Measurements from ENCODE around the gene NOL4L. TPM values are rescaled to one million over a fixed set of nuclear protein-coding genes. Genes with fewer than 3 reads are reported as not detected.
"Not testable (repeated sequence)": the region's sequence is repeated elsewhere in the genome, so short reads cannot be mapped to it uniquely, and the experiment has no call there.

The NOL4L gene
- total RNA-seq, 1 experiment from 2014 or later = 40.9 TPM

GRCh38 chr20:32580970-32581838 lies 3.9 kb downstream of the NOL4L start:
- BruUV-seq (replicated peaks) = no TSS peak
- intact Hi-C loops (cut with micrococcal nuclease; ENCODE audit: unreplicated experiment) = no loop called here
- H4K20me1 ChIP-seq (ENCODE audit: insufficient read depth) = 0 out of 2 replicates have a peak, but pooled peaks cover 9% of the 10 kb centered on the region
- no peak for DNase-seq
- no peak overlapping the region for H3K4me3 ChIP-seq
- ChIA-PET POLR2A (ENCODE audit: unreplicated experiment) (interaction anchor here (0.6 kb wide), 1 partner anchor 97 kb away, joined by 9 read pairs; no protein-coding TSS in a partner anchor), CTCF (no interaction called here)
- H3F3A ChIP-seq (ENCODE audit: insufficient read depth, low read depth) = peaks cover 30% of the 10 kb centered on the region
- peaks cover 11% of the 10 kb centered on the region; the same call in 1 of the 2 replicates for H3K79me2 ChIP-seq (ENCODE audit: low read depth)
- H3K36me3 ChIP-seq (ENCODE audit: low read depth) = no peaks in the 10 kb centered on the region
- no peaks in the 10 kb centered on the region for H3K4me1 ChIP-seq (replicated peaks; ENCODE audit: insufficient read depth)
- no peak overlapping the region for H2AFZ ChIP-seq
- H3K4me2 ChIP-seq = no peak overlapping the region
- TF ChIP-seq EZH2 (IDR thresholded peaks at IDR 0.05; ENCODE audit: low read depth) (no peak), CTCF (conservative IDR thresholded peaks at IDR 0.05) (no peak)
- H3K27ac ChIP-seq = no peak overlapping the region
- H3K9me3 ChIP-seq (ENCODE audit: insufficient read depth, low read depth) = no peaks in the 10 kb centered on the region
- no peaks in the 10 kb centered on the region for H3K9me2 ChIP-seq (ENCODE audit: insufficient read depth)
- H3K27me3 ChIP-seq (ENCODE audit: insufficient read depth, low read depth) = no peaks in the 10 kb centered on the region

- Histone ChIP-seq H3F3A (ENCODE audit: insufficient read depth, low read depth) (peaks cover 32% of the 10 kb centered on the region), H3K27ac (no peak overlapping the region), H3K9me3 (ENCODE audit: insufficient read depth, low read depth) (no peaks in the 10 kb centered on the region), H3K27me3 (ENCODE audit: insufficient read depth, low read depth) (no peaks in the 10 kb centered on the region), H3K79me2 (ENCODE audit: low read depth) (peaks cover 11% of the 10 kb centered on the region; the same call in 1 of the 2 replicates), H4K20me1 (ENCODE audit: insufficient read depth) (0 out of 2 replicates have a peak, but pooled peaks cover 9% of the 10 kb centered on the region), H3K36me3 (ENCODE audit: low read depth) (no peaks in the 10 kb centered on the region), H2AFZ (no peak overlapping the region), H3K4me2 (no peak overlapping the region), H3K4me1 (replicated peaks; ENCODE audit: insufficient read depth) (0 out of 2 replicates have a peak, but pooled peaks cover 1% of the 10 kb centered on the region), H3K9me2 (ENCODE audit: insufficient read depth) (no peaks in the 10 kb centered on the region), H3K4me3 (no peak overlapping the region)
- CTCF ChIA-PET = interaction anchor here (0.6 kb wide), 1 partner anchor 42 kb away, joined by 7 read pairs; no protein-coding TSS in a partner anchor
- no peak for DNase-seq
- intact Hi-C loops (cut with micrococcal nuclease; ENCODE audit: unreplicated experiment) = no loop called here
- BruUV-seq (replicated peaks) = no TSS peak
- TF ChIP-seq CTCF (conservative IDR thresholded peaks at IDR 0.05) (no peak), EZH2 (IDR thresholded peaks at IDR 0.05; ENCODE audit: low read depth) (no peak)
- POLR2A ChIA-PET (ENCODE audit: unreplicated experiment) = no interaction called here
Observed at GRCh38 chr20:32580219-32580969, 4.7 kb downstream of the NOL4L start.

GRCh38 chr20:32578840-32579390 lies 6.2 kb downstream of the NOL4L start:
- Histone ChIP-seq H3K4me3 (no peak overlapping the region), H3F3A (ENCODE audit: insufficient read depth, low read depth) (peaks cover 32% of the 10 kb centered on the region), H3K27me3 (ENCODE audit: insufficient read depth, low read depth) (no peaks in the 10 kb centered on the region), H3K9me2 (ENCODE audit: insufficient read depth) (no peaks in the 10 kb centered on the region), H3K4me1 (replicated peaks; ENCODE audit: insufficient read depth) (peaks cover 16% of the 10 kb centered on the region), H3K4me2 (no peak overlapping the region), H3K36me3 (ENCODE audit: low read depth) (no peaks in the 10 kb centered on the region), H3K9me3 (ENCODE audit: insufficient read depth, low read depth) (no peaks in the 10 kb centered on the region), H2AFZ (no peak overlapping the region), H3K79me2 (ENCODE audit: low read depth) (peaks cover 15% of the 10 kb centered on the region), H3K27ac (no peak overlapping the region), H4K20me1 (ENCODE audit: insufficient read depth) (0 out of 2 replicates have a peak, but pooled peaks cover 9% of the 10 kb centered on the region)
- TF ChIP-seq EZH2 (IDR thresholded peaks at IDR 0.05; ENCODE audit: low read depth) (no peak), CTCF (conservative IDR thresholded peaks at IDR 0.05) (no peak)
- intact Hi-C loops (cut with micrococcal nuclease; ENCODE audit: unreplicated experiment) = no loop called here
- no TSS peak for BruUV-seq (replicated peaks)
- no peak for DNase-seq
- POLR2A ChIA-PET (ENCODE audit: unreplicated experiment) = interaction anchor here (0.6 kb wide), 1 partner anchor 25 kb away, joined by 6 read pairs; no protein-coding TSS in a partner anchor
- CTCF ChIA-PET = no interaction called here

- peaks cover 21% of the 10 kb centered on the region for H3K4me1 ChIP-seq (replicated peaks; ENCODE audit: insufficient read depth)
- CTCF ChIA-PET; H3K4me3 ChIP-seq; intact Hi-C loops (cut with micrococcal nuclease; ENCODE audit: unreplicated experiment); H3K9me3 ChIP-seq (ENCODE audit: insufficient read depth, low read depth); POLR2A ChIA-PET (ENCODE audit: unreplicated experiment); H3K27ac ChIP-seq; H3K4me2 ChIP-seq; H3K36me3 ChIP-seq (ENCODE audit: low read depth); H2AFZ ChIP-seq; DNase-seq; H3K9me2 ChIP-seq (ENCODE audit: insufficient read depth); H3K27me3 ChIP-seq (ENCODE audit: insufficient read depth, low read depth); BruUV-seq (replicated peaks); H4K20me1 ChIP-seq (ENCODE audit: insufficient read depth): not testable (repeated sequence)
- H3F3A ChIP-seq (ENCODE audit: insufficient read depth, low read depth) = peaks cover 32% of the 10 kb centered on the region
- peaks cover 24% of the 10 kb centered on the region for H3K79me2 ChIP-seq (ENCODE audit: low read depth)
Observed at GRCh38 chr20:32578062-32578461, 7.1 kb downstream of the NOL4L start.
